ENCODE data around the gene SLC12A5.

SLC12A5 gene

GRCh38 chr20:46044896-46045295 is 15.9 kb downstream of the SLC12A5 start:
- TF ChIP-seq CTCF (IDR thresholded peaks at IDR 0.05; ENCODE audit: control insufficient read depth, insufficient read depth, low read depth, low read length, missing control alignments), result no peak
- H3K4me3 ChIP-seq (ENCODE audit: control insufficient read depth, low read depth, low read length), result no peak overlapping the region

GRCh38 chr20:46046588-46047310 is 17.7 kb downstream of the SLC12A5 start:
- TF ChIP-seq CTCF (IDR thresholded peaks at IDR 0.05; ENCODE audit: control insufficient read depth, insufficient read depth, low read depth, low read length, missing control alignments), result no peak

More at GRCh38 chr20:46044896-46045295, 15.9 kb downstream of the SLC12A5 start:
- no peak for DNase-seq (ENCODE audit: low read depth)

GRCh38 chr20:46047821-46048220 is 18.8 kb downstream of the SLC12A5 start:
- no peak overlapping the region for H3K4me3 ChIP-seq (ENCODE audit: control insufficient read depth, low read depth, low read length)
- DNase-seq (ENCODE audit: low read depth), result no peak
- TF ChIP-seq CTCF (IDR thresholded peaks at IDR 0.05; ENCODE audit: control insufficient read depth, insufficient read depth, low read depth, low read length, missing control alignments), result no peak

More at GRCh38 chr20:46046588-46047310, 17.7 kb downstream of the SLC12A5 start:
- no peak for DNase-seq (ENCODE audit: low read depth)
- H3K4me3 ChIP-seq (ENCODE audit: control insufficient read depth, low read depth, low read length), result no peak overlapping the region

- H3K4me3 ChIP-seq (ENCODE audit: control insufficient read depth, low read depth, low read length), result no peak overlapping the region
- no peak for DNase-seq (ENCODE audit: low read depth)
- no peak for TF ChIP-seq CTCF (IDR thresholded peaks at IDR 0.05; ENCODE audit: control insufficient read depth, insufficient read depth, low read depth, low read length, missing control alignments)
Observed at GRCh38 chr20:46049190-46049589, 20.2 kb downstream of the SLC12A5 start.

GRCh38 chr20:46049815-46050214 is 20.8 kb downstream of the SLC12A5 start:
- TF ChIP-seq CTCF (IDR thresholded peaks at IDR 0.05; ENCODE audit: control insufficient read depth, insufficient read depth, low read depth, low read length, missing control alignments), result no peak
- DNase-seq (ENCODE audit: low read depth), result no peak
- no peak overlapping the region for H3K4me3 ChIP-seq (ENCODE audit: control insufficient read depth, low read depth, low read length)

- H3K4me3 ChIP-seq (ENCODE audit: control insufficient read depth, low read depth, low read length), result no peak overlapping the region
- no peak for TF ChIP-seq CTCF (IDR thresholded peaks at IDR 0.05; ENCODE audit: control insufficient read depth, insufficient read depth, low read depth, low read length, missing control alignments)
- no peak for DNase-seq (ENCODE audit: low read depth)
Observed at GRCh38 chr20:46050444-46050843, 21.4 kb downstream of the SLC12A5 start.

All from AG09309 (cell line).